A549 (cell line): ENCODE data around the gene PHPT1. TPM values are rescaled to one million over a fixed set of nuclear protein-coding genes. Genes with fewer than 3 reads are reported as not detected.

Experiments used
- ATAC-seq, 2 experiments: fragments of 200-7000 bp in 1 of 2; fragments of >200 bp in 1 of 2; cut with Nextera tagmentation in 1 of 2; cut with Tn5 transposase in 1 of 2; 3 replicates each; pipeline versions ENCODE4 v1.8.0 to v1.9.1; 2018 to 2020; ENCODE audit warnings: mild to moderate bottlenecking in 1 of 2, moderate library complexity in 1 of 2
- CTCF ChIA-PET: fragments of 300-600 bp; sonication (Branson Sonifier 250); formaldehyde crosslinking; extraction: SDS; loops from one replicate; lab custom pipeline; 2021; ENCODE audit warnings: antibody characterized with exemption, inconsistent platforms; lab: Yijun Ruan, JAX
- POLR2A ChIA-PET: fragments of 350-600 bp; formaldehyde crosslinking; extraction: SDS; loops from one replicate; lab custom pipeline; 2021; ENCODE audit warnings: antibody characterized with exemption, inconsistent platforms; lab: Yijun Ruan, JAX
- DNase-seq, 2 experiments: peaks; one replicate each; pipeline versions ENCODE4 v3.0.0 to v3.0.0-alpha.2; 2011 to 2016; ENCODE audit warnings: low read depth in 1 of 2, low spot score in 1 of 2
- FAIRE-seq: peaks from 2 replicates; lab custom pipeline; 2011; peaks lifted over from hg19 to GRCh38; lab: Jason Lieb, UNC
- H3K27ac ChIP-seq, 2 experiments: fragments of >200 bp; sonication (Bioruptor Twin); formaldehyde crosslinking; 3 replicates each; pipeline ENCODE4 v1.5.1; 2016 to 2017
- H3K4me1 ChIP-seq: fragments of >200 bp; sonication (Bioruptor Twin); formaldehyde crosslinking; 3 replicates; pipeline ENCODE4 v1.6.1; 2016
- H3K4me2 ChIP-seq: fragments of >200 bp; sonication (Bioruptor Twin); formaldehyde crosslinking; 3 replicates; pipeline ENCODE4 v1.6.1; 2016
- H3K4me3 ChIP-seq: fragments of >200 bp; sonication (Bioruptor Twin); formaldehyde crosslinking; 3 replicates; pipeline ENCODE4 v1.5.1; 2016
- H3K9me3 ChIP-seq: fragments of >200 bp; sonication (Bioruptor Twin); formaldehyde crosslinking; 3 replicates; pipeline ENCODE4 v1.6.1; 2016
- ATOH8 ChIP-seq: fragments of 250-450 bp; sonication (Bioruptor Pico); IDR thresholded peaks from 2 replicates; pipeline ENCODE4 v1.5.0; 2020; ENCODE audit warnings: low read depth, mild to moderate bottlenecking, moderate library complexity
- BHLHE40 ChIP-seq: IDR thresholded peaks from 2 replicates; pipeline ENCODE4 v1.6.1; 2012; ENCODE audit warnings: low read depth, low read length, inconsistent platforms
- EHF ChIP-seq: fragments of 250-450 bp; sonication (Bioruptor Pico); IDR thresholded peaks from 2 replicates; pipeline ENCODE4 v1.5.0; 2020; ENCODE audit warnings: mild to moderate bottlenecking
- EHMT2 ChIP-seq: fragments of 200-600 bp; sonication (generic); IDR thresholded peaks from 2 replicates; pipeline ENCODE4 v1.6.1; 2016; ENCODE audit warnings: antibody characterized with exemption, low read depth, mild to moderate bottlenecking, moderate library complexity
- EP300 ChIP-seq, 2 experiments: fragments of >200 bp; sonication (Bioruptor Twin); formaldehyde crosslinking; IDR thresholded peaks; 2 replicates in 1 of 2; 3 replicates in 1 of 2; pipeline ENCODE4 v1.6.1; 2016 to 2017
- ESRRA ChIP-seq: fragments of 150-350 bp; IDR thresholded peaks from 2 replicates; pipeline ENCODE4 v1.6.1; 2014; ENCODE audit warnings: mild to moderate bottlenecking, low read length, borderline replicate concordance
- FOSL2 ChIP-seq, 2 experiments: fragments of 450-650 bp in 1 of 2; fragments of >200 bp in 1 of 2; sonication (Bioruptor Twin) in 1 of 2; formaldehyde crosslinking; IDR thresholded peaks; 2 replicates each; pipeline versions ENCODE4 v1.5.0 to v1.6.1; 2016 to 2020; ENCODE audit warnings: mild to moderate bottlenecking in 1 of 2, moderate library complexity in 1 of 2
- HOXA7 ChIP-seq: fragments of 250-450 bp; sonication (Bioruptor Pico); IDR thresholded peaks from 2 replicates; pipeline ENCODE4 v1.5.0; 2020; ENCODE audit warnings: mild to moderate bottlenecking, moderate library complexity
- HOXB13 ChIP-seq: fragments of 250-450 bp; sonication (Bioruptor Pico); IDR thresholded peaks from 2 replicates; pipeline ENCODE4 v1.5.0; 2020; ENCODE audit warnings: low read depth, mild to moderate bottlenecking, moderate library complexity
- JUNB ChIP-seq: fragments of >200 bp; sonication (Bioruptor Twin); formaldehyde crosslinking; IDR thresholded peaks from 2 replicates; pipeline ENCODE4 v1.6.1; 2016
- KDM5A ChIP-seq: fragments of 200-600 bp; sonication (generic); IDR thresholded peaks from 2 replicates; pipeline ENCODE4 v1.6.1; 2016; ENCODE audit warnings: antibody characterized with exemption, mild to moderate bottlenecking
- MAFK ChIP-seq: fragments of 450-650 bp; IDR thresholded peaks from 2 replicates; pipeline ENCODE4 v1.6.1; 2014; ENCODE audit not compliant: partially characterized antibody
- MYC ChIP-seq: IDR thresholded peaks from 2 replicates; pipeline ENCODE4 v1.6.1; 2012; ENCODE audit warnings: mild to moderate bottlenecking, inconsistent platforms, low read length, improper control_type of control experiment, borderline replicate concordance
- NFE2L2 ChIP-seq: fragments of 150-350 bp; conservative IDR thresholded peaks from 2 replicates; pipeline ENCODE4 v1.6.1; 2014; ENCODE audit warnings: low read length
- POLR2A ChIP-seq: IDR thresholded peaks from 2 replicates; pipeline ENCODE4 v1.6.1; 2012; ENCODE audit warnings: mild to moderate bottlenecking, low read length
- RARB ChIP-seq: fragments of 250-450 bp; sonication (Bioruptor Pico); IDR thresholded peaks from 2 replicates; pipeline ENCODE4 v1.8.0; 2021; ENCODE audit warnings: mild to moderate bottlenecking, moderate library complexity
- RCOR1 ChIP-seq: fragments of 150-350 bp; IDR thresholded peaks from 2 replicates; pipeline ENCODE4 v1.6.1; 2014; ENCODE audit warnings: antibody characterized with exemption, low read length, low read depth
- REST ChIP-seq: fragments of 200-600 bp; sonication (generic); IDR thresholded peaks from 2 replicates; pipeline ENCODE4 v1.6.1; 2016; ENCODE audit warnings: antibody characterized with exemption, mild to moderate bottlenecking, moderate library complexity
- RFX5 ChIP-seq: fragments of 450-650 bp; IDR thresholded peaks from 2 replicates; pipeline ENCODE4 v1.7.1; 2014; ENCODE audit warnings: antibody characterized with exemption, mild to moderate bottlenecking, moderate library complexity
- RNF2 ChIP-seq: fragments of 200-600 bp; sonication (generic); IDR thresholded peaks from 2 replicates; pipeline ENCODE4 v1.6.1; 2016; ENCODE audit warnings: low read depth, mild to moderate bottlenecking, antibody characterized with exemption, moderate library complexity, borderline replicate concordance
- SMC3 ChIP-seq: fragments of >200 bp; sonication (Bioruptor Twin); formaldehyde crosslinking; IDR thresholded peaks from 3 replicates; pipeline ENCODE4 v1.6.1; 2018; ENCODE audit warnings: inconsistent platforms
- SREBF2 ChIP-seq: fragments of 450-650 bp; IDR thresholded peaks from 2 replicates; pipeline ENCODE4 v1.6.1; 2014; ENCODE audit warnings: mild to moderate bottlenecking, moderate library complexity
- ZFP36 ChIP-seq: fragments of 450-650 bp; IDR thresholded peaks from 2 replicates; pipeline ENCODE4 v1.6.1; 2014; ENCODE audit warnings: borderline replicate concordance; ENCODE audit not compliant: partially characterized antibody
- WGBS: methylation state at CpG from one replicate; pipeline ENCODE4 v1.1.6; 2017; ENCODE audit errors: missing lambda C conversion rate; 5-methylcytosine and 5-hydroxymethylcytosine counted together
- polyA plus RNA-seq, 4 experiments: library from polyadenylated mRNA; depleted of rRNA in 3 of 4; stranded (reverse); fragments of >200 nt; fragmentation: RNase III in 1 of 4; extraction: RNeasy Plus Mini Kit Qiagen cat#74134 plus additional on column Dnase treatment in 1 of 4; gene quantifications; 2 replicates in 3 of 4; 3 replicates in 1 of 4; pipeline ENCODE4 v1.2.3, GENCODE V29; 2011 to 2017

Gene PHPT1
- polyA plus RNA-seq, 2 of the 4 experiments (the other 2 are of a cell fraction), result 123 to 234 TPM

- no peaks in the 10 kb centered on the region for H3K9me3 ChIP-seq
- POLR2A ChIA-PET, result no interaction called here
- CTCF ChIA-PET, result interaction anchor here (1.2 to 9.9 kb wide), 7 partner anchors 10 to 238 kb away, joined by 3 to 110 read pairs (median 15); partner anchors contain the start of genes AJM1, NPDC1 and TMEM141
- WGBS, result 17% methylated on average over 14 of the region's 14 CpGs
- H3K4me2 ChIP-seq, result peak overlapping the region; percentile 98
- H3K4me1 ChIP-seq, result peaks cover 24% of the 10 kb centered on the region
- H3K4me3 ChIP-seq, result peak overlapping the region; percentile 88
- no peak for TF ChIP-seq RARB (CRISPR knock-in tag)
- no peak for TF ChIP-seq BHLHE40
- TF ChIP-seq HOXA7, result no peak
- no peak for TF ChIP-seq NFE2L2
- TF ChIP-seq REST, result no peak
- no peak for TF ChIP-seq ESRRA
- TF ChIP-seq HOXB13, result no peak
- no peak for TF ChIP-seq EP300 (IDR thresholded peaks at IDR 0.05)
- no peak for TF ChIP-seq EHF (CRISPR knock-in tag)
- no peak for TF ChIP-seq EHMT2
- no peak for TF ChIP-seq SREBF2
- no peak for TF ChIP-seq JUNB
- no peak for TF ChIP-seq ATOH8
- TF ChIP-seq POLR2A, result no peak
- TF ChIP-seq MAFK, result no peak
- no peak for TF ChIP-seq FOSL2 (IDR thresholded peaks at IDR 0.05)
- no peak for TF ChIP-seq FOSL2 (CRISPR knock-in tag; IDR thresholded peaks at IDR 0.05)
- no peak for TF ChIP-seq MYC
- TF ChIP-seq RFX5, result no peak
- no peak for DNase-seq
- FAIRE-seq, result no peak
- H3K27ac ChIP-seq, result peak overlapping the region; percentile 95 to 98
- ATAC-seq, result peak in 1 of 2 experiments; percentile 4; a peak in 2 of 6 replicates
Measured at GRCh38 chr9:136808806-136809158, 40.4 kb upstream of the PHPT1 start.

GRCh38 chr9:136814725-136815421 is 34.3 kb upstream of the PHPT1 start:
- FAIRE-seq (no peak), ATAC-seq (no peak), DNase-seq (no peak)
- TF ChIP-seq RCOR1, result no peak
- Histone ChIP-seq H3K27ac (no peak overlapping the region), H3K9me3 (no peaks in the 10 kb centered on the region), H3K4me1 (peaks cover 5% of the 10 kb centered on the region; the same call in 2 of the 3 replicates), H3K4me2 (no peak overlapping the region), H3K4me3 (no peak overlapping the region)
- 92% methylated on average over 13 of the region's 13 CpGs for WGBS
- CTCF ChIA-PET, result interaction anchor here (0.8 to 3.5 kb wide), 15 partner anchors 9 to 234 kb away, joined by 3 to 20 read pairs (median 4); partner anchors contain the start of gene AJM1
- POLR2A ChIA-PET, result interaction anchor here (2.6 kb wide), 1 partner anchor 7 kb away, joined by 13 read pairs; the partner anchor contains the start of gene RABL6

GRCh38 chr9:136815422-136815782 is 33.8 kb upstream of the PHPT1 start:
- POLR2A ChIA-PET, result interaction anchor here (2.6 kb wide), 1 partner anchor 8 kb away, joined by 13 read pairs; the partner anchor contains the start of gene RABL6
- ATAC-seq (no peak), FAIRE-seq (no peak), DNase-seq (no peak)
- H3K4me3 ChIP-seq, result no peak overlapping the region
- 100% methylated on average over 1 of the region's 1 CpG for WGBS
- no peaks in the 10 kb centered on the region for H3K9me3 ChIP-seq
- no peaks in the 10 kb centered on the region; the same call in 2 of the 3 replicates for H3K4me1 ChIP-seq
- no peak overlapping the region for H3K4me2 ChIP-seq
- no peak overlapping the region for H3K27ac ChIP-seq
- TF ChIP-seq ATOH8 (no peak), JUNB (no peak), SMC3 (no peak), NFE2L2 (no peak), KDM5A (no peak), ZFP36 (no peak), RFX5 (no peak), POLR2A (no peak), RNF2 (no peak)
- CTCF ChIA-PET, result interaction anchor here (0.8 to 3.5 kb wide), 14 partner anchors 9 to 220 kb away, joined by 3 to 20 read pairs (median 4); partner anchors contain the start of gene AJM1
